Activated gamma-delta T cell (primary cell): ENCODE data around the gene COL28A1.
"Not testable (repeated sequence)": the region's sequence is repeated elsewhere in the genome, so short reads cannot be mapped to it uniquely, and the experiment has no call there.

Experiments
- DNase-seq: peaks from one replicate; lab custom pipeline; 2025; lab: John Stamatoyannopoulos, UW

Gene COL28A1

DNA sequence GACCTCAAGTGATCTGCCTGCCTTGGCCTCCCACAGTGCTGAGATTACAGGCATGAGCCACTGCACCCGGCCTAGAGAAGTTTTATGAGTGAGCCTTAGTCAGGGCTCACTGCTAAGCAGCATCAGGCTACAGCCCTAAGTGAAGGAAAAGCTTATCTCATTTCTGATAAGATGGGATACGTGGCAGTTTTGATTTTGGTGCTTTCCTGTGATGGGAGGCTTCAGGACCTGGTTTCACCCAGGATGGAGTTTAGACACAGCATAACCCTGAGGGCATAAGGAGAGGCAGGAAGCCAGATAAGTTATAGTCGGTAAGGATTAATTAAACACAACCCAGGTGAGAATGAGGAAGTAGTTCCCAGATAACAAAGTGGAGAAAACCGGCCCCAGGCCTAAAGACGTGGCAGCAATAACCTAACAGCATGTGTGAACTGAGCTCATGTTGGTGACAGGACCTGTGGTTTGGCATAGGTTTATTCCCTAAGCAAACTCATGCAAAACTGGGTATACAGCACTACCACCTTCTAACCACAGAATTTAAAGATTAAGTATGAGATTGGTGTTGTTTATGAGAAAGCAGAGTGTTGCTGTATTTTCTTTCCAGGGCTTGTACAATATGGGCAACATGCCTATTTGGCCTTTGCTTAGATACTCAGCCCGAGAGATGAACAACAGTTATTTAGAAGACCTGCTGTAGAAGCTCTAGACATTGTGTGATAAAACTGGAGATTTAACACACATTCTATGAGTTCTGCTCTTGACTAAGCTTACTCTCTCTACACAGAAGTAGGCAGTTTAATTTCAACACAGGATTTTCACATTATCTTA is 119.4 kb downstream of the COL28A1 start:
- no peak for DNase-seq

DNA sequence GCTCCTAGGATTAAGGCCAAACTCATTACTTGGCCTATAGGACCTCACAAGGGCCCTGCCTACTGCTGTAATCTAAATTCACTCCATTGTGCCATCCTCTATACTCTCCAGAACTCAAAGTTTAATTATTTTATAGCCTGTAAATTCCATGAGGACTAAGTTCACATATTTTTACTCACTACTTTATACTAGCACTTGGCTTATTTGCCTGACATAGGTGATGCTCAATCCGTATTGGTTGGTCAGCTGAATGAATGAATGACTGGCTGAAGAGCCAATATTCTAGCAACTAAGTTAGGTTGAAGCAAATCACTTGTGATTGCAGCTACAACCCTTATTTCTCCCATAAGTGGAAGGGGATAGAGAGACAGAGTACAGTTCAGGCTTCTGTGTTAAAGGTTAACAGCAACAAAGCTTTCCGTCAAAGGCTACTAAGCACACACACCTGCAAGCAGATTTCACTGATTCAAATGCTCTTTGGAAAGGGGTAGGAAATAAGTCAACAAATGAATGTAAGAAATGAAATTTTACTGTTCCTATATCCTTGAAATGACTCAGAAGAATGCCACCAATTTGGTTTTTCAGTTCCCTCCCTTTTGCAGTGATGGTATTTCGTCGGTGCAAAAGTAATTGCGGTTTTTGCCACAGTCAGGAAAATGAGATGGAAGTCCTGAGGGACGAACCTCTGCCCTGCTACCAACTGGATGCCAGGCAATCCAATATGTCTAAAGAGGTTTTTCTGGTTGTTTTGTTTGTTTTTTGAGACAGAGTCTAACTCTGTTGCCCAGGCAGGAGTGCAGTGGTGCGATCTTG is 120.7 kb downstream of the COL28A1 start:
- DNase-seq: no peak

DNA sequence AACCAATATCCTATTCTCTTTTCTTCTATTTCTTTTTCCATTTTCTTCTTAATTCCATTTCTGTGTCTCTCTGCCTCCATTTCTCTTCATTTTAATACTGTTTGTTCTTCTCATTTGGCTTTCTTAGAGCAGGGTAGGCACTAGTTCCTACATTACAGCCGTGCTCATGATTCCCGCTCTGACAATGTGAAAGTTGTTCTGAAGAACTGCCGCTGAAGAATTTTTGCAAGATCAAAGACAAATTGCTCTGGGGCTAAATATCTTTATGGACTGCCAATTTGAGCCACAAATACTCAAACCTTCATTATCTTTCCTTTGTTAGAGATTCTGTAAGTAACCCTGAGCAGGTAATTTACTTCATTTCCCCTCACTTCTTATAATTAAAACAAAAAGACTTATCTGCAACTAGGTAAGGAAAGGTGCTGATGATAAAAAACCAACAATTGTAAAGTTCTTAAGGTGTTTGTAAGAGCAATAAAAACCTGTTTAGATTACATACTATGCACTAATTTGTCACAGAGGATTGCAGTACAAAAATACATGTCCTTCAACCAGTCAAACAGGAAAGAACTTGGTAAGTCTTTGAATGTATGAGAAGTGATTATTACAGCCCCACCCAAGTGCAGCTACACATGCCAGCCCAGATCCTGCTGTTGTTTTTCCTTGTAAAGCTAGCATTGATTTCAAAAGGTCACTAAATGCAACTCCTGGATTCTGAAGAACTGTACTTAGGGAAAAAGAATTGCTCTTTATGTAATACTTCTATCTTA is 127.5 kb downstream of the COL28A1 start:
- DNase-seq: no peak

DNA sequence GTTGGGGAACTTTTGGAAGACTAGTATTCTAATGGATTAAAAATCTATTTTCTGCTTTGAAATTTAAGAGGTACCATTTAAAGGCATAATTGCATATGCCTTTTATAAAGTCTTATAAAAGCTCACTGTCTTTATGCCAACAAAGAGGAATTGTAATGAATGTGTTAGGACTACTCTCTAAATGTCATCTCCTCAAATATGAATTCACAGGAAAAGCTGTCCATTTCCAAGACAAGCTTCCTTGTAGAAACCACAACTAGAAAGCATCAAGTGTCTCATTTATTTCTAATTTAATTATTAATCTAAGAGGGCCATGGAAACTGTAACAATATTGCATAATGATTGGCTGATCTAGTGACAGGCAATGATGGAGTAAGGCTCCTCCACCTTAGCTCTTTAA is 130.2 kb downstream of the COL28A1 start:
- DNase-seq: no peak

DNA sequence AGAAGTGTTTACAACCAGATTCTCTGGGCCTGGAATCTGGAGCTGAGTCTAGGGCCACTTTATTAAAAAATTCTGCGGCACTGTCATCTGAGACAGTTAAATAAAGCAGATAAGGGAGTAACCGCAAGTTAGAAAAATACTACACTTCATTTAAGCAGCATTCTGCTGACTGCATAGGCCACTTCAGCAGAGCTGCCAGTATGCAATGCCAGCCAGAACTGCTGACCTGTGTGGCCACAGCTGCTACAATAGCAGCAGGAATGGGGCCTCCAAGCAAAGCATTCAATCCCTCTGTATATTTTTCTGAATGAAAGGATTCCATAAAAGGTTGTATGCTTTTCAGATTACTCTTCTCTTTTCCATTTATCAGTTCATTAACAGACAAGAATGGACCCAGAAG is 136.0 kb downstream of the COL28A1 start:
- DNase-seq: no peak

DNA sequence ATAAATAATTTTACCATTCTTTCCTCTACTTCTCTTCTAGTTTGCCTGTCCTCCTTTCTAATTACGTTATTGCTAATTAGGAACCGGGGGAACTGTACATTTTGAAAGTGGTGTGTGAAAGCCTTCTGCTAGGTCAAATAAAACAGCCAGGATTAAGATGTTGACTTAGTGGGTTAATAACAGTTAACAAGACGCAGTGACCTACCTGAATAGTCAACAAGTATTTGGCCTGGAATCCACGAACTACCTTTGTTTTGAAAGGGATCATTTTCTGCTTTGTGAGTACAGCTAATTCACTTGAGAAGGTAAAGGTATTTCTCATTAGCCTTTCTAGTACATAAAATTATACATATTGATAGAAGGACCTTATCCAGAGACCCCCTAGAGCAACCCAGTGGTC is 139.9 kb downstream of the COL28A1 start:
- DNase-seq: no peak

DNA sequence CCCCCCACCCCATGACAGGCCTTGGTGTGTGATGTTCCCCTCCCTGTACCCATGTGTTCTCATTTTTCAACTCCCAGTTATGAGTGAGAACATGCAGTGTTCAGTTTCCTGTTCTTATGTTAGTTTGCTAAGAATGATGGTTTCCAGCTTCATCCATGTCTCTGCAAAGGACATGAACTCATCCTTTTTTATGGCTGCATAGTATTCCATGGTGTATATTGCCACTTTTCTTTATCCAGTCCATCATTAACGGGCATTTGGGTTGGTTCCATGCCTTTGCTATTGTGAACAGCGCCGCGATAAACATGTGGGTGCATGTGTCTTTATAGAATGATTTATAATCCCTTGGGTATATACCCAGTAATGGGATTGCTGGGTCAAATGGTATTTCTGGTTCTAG is 147.5 kb downstream of the COL28A1 start:
- DNase-seq: not testable (repeated sequence)

DNA sequence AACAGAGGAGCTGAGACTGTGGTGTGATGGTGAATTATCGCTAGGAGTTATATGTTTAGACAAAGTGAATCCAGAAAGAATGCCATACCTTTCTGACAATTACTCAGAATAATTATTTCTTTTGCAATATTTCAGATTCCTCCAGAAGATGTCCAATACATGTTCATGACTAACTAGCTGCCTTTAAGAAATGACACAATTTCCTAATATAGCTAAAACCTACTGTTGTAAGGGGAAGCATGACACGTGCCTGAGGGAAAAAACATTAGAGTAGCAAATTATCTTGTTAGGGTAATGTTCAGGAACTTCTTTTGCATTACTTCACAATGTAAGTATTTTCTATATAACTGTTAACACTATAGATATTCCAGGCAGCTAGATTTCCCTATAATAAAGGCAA is 150.3 kb downstream of the COL28A1 start:
- no peak for DNase-seq

DNA sequence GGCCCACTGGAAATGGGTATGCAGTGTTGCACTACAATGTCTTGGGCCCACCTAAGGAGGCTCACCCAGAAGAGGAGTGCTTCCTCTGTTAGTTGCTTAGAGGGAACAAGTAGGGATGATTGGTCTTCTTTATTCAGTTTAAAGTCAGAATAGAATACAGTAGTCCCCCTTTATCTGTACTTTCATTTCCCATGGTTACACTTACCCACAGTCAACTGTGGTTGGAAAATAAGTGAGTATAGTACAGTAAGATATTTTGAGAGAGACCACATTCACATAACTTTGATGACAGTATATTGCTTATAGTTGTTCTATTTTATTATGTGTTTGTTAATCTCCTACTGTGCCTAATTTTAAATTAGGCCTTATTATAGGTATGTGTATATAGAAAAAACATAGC is 151.4 kb downstream of the COL28A1 start:
- DNase-seq: no peak

DNA sequence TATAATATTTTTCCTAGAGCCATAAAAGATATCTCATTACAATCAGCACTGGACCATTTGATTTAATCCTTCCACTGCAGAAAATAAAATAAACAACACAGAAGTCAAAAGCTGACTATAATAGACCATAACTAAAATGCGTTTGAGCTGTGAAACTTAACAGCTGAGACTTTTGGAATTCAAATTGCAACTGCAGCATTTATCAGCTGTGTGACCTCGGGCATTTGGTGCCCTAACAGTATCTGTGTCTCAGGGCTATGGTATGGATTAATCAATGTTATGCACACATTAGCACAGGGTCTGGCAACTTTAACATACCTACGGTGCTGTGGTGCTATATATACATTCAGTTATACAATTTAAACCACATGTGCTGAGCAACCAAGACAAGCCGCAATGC is 160.1 kb downstream of the COL28A1 start:
- no peak for DNase-seq

DNA sequence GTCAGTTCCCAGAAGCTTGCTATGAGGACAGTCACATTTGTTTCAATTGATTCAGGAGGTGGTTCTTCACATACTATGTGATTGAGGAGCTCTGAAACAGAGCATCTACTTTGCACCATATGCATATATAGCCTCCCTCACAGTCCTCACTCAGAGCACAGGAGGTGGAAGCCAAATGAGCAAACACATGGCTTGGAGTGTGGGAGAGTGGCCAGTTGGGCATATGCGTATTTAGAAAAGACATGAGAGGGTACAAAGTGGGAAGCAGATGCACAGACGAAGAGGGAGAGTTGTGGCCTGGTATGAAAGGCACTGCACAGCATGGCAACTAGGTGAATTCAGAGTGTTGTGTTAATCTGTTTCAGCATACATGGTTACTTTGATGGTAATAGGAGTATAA is 165.6 kb downstream of the COL28A1 start:
- no peak for DNase-seq

DNA sequence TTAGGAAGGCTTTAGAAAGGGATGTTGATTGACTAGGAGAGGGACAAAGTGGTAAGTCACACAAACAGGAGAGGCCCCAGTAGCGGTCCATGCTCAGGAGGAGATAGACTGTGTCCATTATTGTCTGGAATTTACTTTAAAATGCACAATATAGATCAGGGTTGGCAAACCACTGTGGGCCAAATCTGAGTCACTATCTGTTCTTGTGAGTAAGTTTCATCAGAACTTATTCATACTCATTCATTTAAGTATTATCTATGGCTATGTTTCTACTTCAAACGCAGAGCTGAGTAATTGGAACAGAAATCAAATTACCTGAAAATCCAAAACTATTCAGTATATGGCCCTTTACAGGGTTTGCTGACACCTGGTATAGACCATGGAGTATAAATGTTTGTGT is 166.5 kb downstream of the COL28A1 start:
- no peak for DNase-seq

DNA sequence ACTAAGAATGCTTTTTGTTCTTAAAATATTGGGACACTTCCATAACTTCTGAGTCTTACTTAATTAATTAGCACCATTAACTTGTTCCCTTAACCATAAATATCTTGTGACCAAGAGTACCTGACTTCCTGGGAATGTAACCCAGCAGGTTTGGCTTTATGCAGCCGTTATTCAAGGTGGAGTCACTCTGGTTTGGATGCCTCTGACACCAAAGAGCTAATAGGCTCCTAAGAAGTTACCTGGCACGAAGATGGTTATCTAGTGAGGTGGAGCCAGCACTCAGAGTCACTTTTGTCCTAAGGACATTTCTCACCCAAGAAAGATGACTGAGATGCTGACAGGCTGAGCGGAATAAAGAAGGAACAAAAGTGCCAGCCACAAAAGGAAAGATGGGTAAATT is 181.0 kb downstream of the COL28A1 start:
- no peak for DNase-seq

DNA sequence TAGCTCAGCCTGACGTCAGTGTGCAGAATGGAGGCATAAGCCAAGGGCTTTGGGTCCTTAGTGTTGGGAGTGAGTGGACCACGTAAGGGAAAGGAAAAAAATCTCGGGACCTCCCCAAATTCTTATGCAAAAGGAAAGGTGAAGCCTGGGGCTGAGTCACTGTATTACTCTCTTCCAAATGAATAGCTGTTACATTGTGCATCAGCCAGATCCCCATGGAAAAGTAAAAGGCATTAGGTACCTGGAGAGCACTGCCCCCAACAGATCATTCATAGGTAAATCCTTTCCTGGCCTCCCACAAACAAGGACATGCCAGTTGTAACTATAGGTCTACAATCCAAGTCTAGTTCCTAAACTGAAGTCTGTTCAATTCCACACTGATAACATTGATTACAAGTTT is 182.8 kb downstream of the COL28A1 start:
- DNase-seq: no peak

DNA sequence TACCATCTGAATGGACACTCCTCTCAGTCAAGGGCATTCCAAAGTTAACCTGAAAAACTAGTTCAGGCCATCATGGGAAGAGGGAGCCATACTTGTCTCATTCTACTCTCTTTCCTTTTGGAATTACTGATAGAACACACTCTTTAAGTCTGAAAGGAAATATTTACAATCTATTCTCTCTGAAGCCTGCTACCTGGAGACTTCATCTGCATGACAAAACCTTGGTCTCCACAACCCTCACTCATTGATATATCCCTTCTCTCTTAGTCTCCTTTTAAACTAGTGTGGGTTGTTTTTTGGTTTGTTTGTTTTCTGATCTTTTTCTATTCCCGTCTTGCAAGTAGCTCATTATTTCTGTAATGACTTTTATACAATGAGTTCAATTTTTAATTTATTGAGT is 183.8 kb downstream of the COL28A1 start:
- no peak for DNase-seq

DNA sequence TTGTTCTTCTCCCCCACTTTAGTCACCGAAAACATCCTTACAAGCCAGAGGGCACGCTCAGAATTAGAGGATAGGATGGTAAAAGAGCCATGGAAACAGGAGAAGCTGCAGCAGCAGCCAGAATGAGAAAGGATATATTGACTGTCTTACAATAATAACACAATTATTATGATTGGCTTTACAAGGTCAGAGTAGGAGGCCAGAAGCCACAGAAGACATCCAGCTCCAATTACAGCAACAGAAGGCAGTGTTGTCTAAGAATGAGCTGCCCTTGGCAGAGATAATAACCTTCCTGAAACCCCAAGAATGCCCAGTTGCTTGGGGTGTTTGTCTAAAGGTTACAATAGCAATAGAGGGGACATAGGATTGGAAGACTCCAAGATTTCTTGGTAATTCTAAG is 184.5 kb downstream of the COL28A1 start:
- DNase-seq: no peak

DNA sequence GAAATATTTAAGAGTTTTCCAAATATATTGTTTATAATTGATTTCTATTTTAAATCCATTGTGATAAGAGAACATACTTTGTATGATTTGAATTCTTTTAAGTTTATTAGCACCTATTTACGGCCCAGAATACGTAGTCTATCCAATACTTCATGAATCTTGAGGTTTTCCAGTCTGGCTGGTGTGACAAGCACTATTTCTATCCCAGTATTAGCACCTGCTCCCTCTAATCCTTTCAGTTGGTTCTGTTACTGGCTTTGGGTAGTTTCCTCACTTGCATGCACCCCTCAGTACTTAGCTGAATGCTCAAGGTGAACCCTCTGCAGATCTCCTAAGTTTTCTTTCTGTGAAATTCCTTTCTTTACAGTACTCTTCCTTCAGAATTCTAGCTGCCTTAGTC is 186.5 kb downstream of the COL28A1 start:
- DNase-seq: no peak

DNA sequence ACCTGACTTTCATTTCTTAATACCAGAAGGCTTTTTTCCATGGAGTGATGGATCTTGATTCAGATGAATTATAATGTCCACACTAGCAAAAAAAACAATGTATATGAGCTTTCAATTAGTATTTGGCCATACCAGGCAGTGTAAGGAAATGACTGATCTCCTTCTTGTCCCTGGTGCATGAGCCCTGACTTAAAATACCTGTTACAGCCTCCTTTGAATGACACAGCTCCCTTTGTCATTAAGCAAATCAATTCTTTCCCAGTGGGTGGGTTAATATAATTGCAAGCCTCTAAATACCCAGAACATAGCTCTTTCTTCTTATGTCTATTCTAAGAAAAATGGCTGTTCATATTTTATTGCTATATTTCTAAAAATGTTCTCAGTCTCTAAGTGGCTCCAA is 188.6 kb downstream of the COL28A1 start:
- no peak for DNase-seq

DNA sequence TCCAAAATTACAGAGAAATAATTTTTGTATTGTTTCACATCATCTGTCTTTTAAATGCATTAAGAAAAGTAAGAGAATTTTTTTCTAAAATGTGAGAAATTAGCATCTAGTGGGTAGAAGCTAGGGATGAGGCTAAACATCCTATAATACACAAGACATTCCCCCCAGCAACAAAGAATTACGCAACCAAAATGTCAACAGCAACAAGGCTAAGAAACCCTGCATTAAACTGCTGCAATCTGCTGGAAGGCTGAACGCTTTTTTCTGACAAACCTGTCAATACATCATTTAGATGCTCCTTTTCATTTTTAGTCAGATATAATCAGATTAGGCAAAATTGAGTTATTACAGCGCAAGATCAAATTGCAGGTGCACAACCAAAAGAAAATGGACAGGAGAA is 191.1 kb downstream of the COL28A1 start:
- DNase-seq: no peak

DNA sequence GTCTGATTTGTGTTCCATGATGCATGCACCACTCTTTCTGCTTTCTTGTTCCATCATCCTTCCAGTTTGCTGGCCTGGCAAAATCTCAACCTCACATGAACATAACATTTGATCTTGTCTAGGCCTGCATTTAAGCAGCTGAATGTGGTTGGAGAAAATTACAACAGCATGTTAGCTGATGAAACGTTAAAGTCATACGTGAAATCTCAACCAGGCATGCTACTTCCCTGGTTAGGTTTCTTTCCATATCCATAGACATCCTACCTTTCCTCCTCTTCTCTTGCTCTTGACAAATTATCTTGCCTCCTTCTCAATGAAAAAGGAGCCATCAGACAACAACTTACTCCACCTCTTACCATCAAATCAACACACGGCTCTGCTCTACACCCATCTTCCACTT is 199.8 kb downstream of the COL28A1 start:
- no peak for DNase-seq

DNA sequence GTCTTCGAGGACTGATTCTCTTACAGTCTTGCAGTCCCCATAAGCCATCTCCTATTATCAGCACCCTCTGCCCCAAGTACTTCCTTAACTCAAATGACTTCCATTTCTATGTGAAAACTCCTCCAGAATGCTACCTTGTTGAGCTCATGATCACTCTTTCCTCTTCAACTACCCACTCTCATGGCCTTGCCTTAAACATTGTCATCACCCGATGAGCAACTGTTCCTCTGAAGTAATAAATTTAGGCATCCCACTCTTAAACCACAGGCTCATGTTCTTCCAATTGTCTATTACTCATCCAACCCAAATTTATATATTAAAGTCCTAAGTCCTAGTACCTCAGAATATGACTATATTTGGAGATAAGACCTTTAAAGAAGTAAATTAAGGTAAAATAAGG is 200.5 kb downstream of the COL28A1 start:
- no peak for DNase-seq

DNA sequence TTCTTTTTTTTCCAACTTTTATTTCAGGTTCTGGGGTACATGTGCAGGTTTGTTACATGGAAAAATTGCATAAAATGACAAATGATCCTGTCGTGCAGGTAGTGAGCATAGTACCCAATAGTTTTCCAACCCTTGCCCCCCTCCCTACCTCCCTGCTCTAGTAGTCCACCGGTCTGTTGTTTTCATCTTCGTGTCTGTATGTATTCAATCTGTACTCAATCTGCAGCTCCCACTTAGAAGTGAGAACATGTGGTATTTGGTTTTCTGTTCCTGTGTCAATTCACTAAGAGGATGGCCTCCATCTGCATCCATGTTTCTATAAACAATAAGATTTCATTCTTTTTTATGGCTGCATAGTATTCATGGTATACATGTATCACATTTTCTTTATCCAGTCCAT is 202.1 kb downstream of the COL28A1 start:
- no peak for DNase-seq

DNA sequence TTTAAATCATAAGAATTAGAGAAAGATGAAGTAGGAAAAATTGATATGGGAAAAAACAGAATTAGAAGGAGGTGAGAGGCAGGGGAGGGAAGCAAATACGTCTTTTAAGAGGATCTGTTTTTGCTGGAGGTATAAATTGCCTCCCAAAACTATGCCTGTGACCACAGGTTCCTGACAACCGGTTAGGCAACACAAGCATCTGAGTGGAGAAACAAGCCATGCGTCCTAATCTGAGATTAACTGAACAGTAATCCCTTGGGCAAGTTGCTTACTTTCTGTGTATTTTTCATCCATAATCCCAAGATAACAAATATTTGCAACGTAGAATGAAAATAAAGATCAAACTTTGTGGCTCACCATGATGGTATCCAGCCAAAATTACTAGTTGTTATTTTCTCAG is 204.2 kb downstream of the COL28A1 start:
- no peak for DNase-seq
